ENCODE measurements around the gene UBE2M.

DNA sequence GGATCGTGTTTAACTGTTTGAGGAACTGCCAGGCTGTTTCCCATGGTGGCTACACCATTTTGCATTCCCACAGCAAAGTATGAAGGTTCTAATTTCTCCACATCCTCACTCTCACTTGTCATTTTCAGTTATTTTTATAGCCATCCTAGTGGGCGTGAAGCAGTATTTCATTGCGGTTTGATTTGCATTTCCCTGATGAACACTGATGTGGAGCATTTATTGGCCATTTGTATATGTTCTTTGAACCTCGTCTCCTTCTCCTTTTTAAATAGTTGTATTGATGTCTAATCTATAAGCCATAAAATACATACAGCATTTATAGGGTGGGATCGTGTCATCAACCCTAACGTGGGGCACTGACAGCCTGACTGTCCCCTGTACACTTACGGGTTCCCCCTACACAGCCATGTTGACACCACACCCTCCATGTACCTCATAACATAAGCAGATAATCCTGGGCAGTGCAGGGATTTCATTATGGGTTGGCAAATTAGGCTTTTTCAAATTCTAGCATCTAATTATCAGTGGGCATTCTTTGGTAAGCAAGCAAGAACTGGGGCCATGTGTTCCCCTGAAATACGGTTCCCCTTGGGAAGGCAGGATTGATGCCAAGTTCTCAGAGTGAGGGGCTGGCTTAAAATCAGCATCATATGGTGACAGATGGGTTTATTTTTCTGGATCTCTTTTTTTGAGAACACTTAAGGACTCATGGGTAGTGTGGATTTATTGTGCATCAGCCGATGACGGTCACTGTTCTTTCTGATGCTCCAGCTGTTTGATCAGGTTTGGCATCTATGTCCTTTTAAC, 27.2 kb downstream of the UBE2M start:
- TF ChIP-seq, protein P1, sequence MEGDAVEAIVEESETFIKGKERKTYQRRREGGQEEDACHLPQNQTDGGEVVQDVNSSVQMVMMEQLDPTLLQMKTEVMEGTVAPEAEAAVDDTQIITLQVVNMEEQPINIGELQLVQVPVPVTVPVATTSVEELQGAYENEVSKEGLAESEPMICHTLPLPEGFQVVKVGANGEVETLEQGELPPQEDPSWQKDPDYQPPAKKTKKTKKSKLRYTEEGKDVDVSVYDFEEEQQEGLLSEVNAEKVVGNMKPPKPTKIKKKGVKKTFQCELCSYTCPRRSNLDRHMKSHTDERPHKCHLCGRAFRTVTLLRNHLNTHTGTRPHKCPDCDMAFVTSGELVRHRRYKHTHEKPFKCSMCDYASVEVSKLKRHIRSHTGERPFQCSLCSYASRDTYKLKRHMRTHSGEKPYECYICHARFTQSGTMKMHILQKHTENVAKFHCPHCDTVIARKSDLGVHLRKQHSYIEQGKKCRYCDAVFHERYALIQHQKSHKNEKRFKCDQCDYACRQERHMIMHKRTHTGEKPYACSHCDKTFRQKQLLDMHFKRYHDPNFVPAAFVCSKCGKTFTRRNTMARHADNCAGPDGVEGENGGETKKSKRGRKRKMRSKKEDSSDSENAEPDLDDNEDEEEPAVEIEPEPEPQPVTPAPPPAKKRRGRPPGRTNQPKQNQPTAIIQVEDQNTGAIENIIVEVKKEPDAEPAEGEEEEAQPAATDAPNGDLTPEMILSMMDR (IDR thresholded peaks at IDR 0.05; ENCODE audit: low read length), result no peak
- no peak for TF ChIP-seq EZH2 (IDR thresholded peaks at IDR 0.05; ENCODE audit: borderline replicate concordance, low read length)

Measured in OCI-LY1 (cell line).